Trophoblast cell (in vitro differentiated cells and primary cell): Measurements from ENCODE around the gene VCP.

Source experiments
- DNase-seq, 2 donors: peaks; one replicate each; pipeline ENCODE4 v3.0.0-alpha.2; 2016
- H2AFZ ChIP-seq: 2 replicates; pipeline ENCODE4 v1.6.1; 2013; ENCODE audit warnings: low read length, moderate library complexity, mild to moderate bottlenecking; ENCODE audit not compliant: insufficient read depth, poor library complexity
- H2AK5ac ChIP-seq: 2 replicates; pipeline ENCODE4 v1.6.1; 2013; ENCODE audit warnings: mild to moderate bottlenecking, low read length
- H2BK120ac ChIP-seq: 2 replicates; pipeline ENCODE4 v1.6.1; 2013; ENCODE audit warnings: low read length, mild to moderate bottlenecking, moderate library complexity; ENCODE audit not compliant: insufficient read depth, poor library complexity
- H2BK12ac ChIP-seq: 2 replicates; pipeline ENCODE4 v1.6.1; 2013; ENCODE audit warnings: mild to moderate bottlenecking, low read length, moderate library complexity
- H2BK5ac ChIP-seq: 2 replicates; pipeline ENCODE4 v1.6.1; 2013; ENCODE audit warnings: low read length, low read depth, moderate library complexity, mild to moderate bottlenecking; ENCODE audit not compliant: poor library complexity
- H3K14ac ChIP-seq: 2 replicates; pipeline ENCODE4 v1.6.1; 2013; ENCODE audit warnings: mild to moderate bottlenecking, low read length
- H3K18ac ChIP-seq: 2 replicates; pipeline ENCODE4 v1.6.1; 2013; ENCODE audit warnings: mild to moderate bottlenecking, low read length
- H3K23ac ChIP-seq: 2 replicates; pipeline ENCODE4 v1.6.1; 2013; ENCODE audit warnings: low read length
- H3K27ac ChIP-seq: 2 replicates; pipeline ENCODE4 v1.5.1; 2013; ENCODE audit warnings: low read depth, mild to moderate bottlenecking, inconsistent platforms, low read length, moderate library complexity
- H3K27me3 ChIP-seq: 2 replicates; pipeline ENCODE4 v1.6.1; 2013; ENCODE audit warnings: inconsistent platforms, mild to moderate bottlenecking, low read length, moderate library complexity; ENCODE audit not compliant: insufficient read depth
- H3K36me3 ChIP-seq, 2 experiments: 1 replicate in 1 of 2; 2 replicates in 1 of 2; pipeline ENCODE4 v1.6.1; 2013; ENCODE audit warnings: low read length in 2 of 2, mild to moderate bottlenecking in 2 of 2, moderate library complexity in 1 of 2; ENCODE audit not compliant: insufficient read depth in 2 of 2, control insufficient read depth in 1 of 2
- H3K4ac ChIP-seq: 2 replicates; pipeline ENCODE4 v1.6.1; 2013; ENCODE audit warnings: low read depth, mild to moderate bottlenecking, low read length, moderate library complexity
- H3K4me1 ChIP-seq, 2 experiments: 1 replicate in 1 of 2; 2 replicates in 1 of 2; pipeline ENCODE4 v1.6.1; 2013; ENCODE audit warnings: low read length in 2 of 2, mild to moderate bottlenecking in 2 of 2, moderate library complexity in 1 of 2; ENCODE audit not compliant: insufficient read depth in 2 of 2, control insufficient read depth in 1 of 2
- H3K4me2 ChIP-seq: 2 replicates; pipeline ENCODE4 v1.6.1; 2013; ENCODE audit warnings: inconsistent platforms, mild to moderate bottlenecking, low read length, moderate library complexity
- H3K4me3 ChIP-seq: 2 replicates; pipeline ENCODE4 v1.5.1; 2013; ENCODE audit warnings: mild to moderate bottlenecking, low read depth, low read length, inconsistent platforms
- H3K79me1 ChIP-seq: one replicate; pipeline ENCODE4 v1.6.1; 2013; ENCODE audit warnings: low read length
- H3K79me2 ChIP-seq: 2 replicates; pipeline ENCODE4 v1.6.1; 2013; ENCODE audit warnings: low read length, mild to moderate bottlenecking; ENCODE audit not compliant: control insufficient read depth, insufficient read depth, poor library complexity
- H3K9ac ChIP-seq: 2 replicates; pipeline ENCODE4 v1.6.1; 2013; ENCODE audit warnings: mild to moderate bottlenecking, low read length
- H3K9me3 ChIP-seq: 2 replicates; pipeline ENCODE4 v1.6.1; 2013; ENCODE audit warnings: low read depth, mild to moderate bottlenecking, control low read depth, inconsistent platforms, low read length; ENCODE audit not compliant: insufficient read depth
- H4K12ac ChIP-seq: 2 replicates; pipeline ENCODE4 v1.6.1; 2013; ENCODE audit warnings: low read depth, mild to moderate bottlenecking, low read length, moderate library complexity
- H4K8ac ChIP-seq: 2 replicates; pipeline ENCODE4 v1.6.1; 2013; ENCODE audit warnings: low read depth, mild to moderate bottlenecking, low read length, moderate library complexity
- H4K91ac ChIP-seq: one replicate; pipeline ENCODE4 v1.6.1; 2013; ENCODE audit warnings: low read depth, mild to moderate bottlenecking, low read length, moderate library complexity
- WGBS: extraction: QIAGEN DNeasy Blood & Tissue Kit; methylation state at CpG from one replicate; pipeline ENCODE4 v1.1.7; 2013; ENCODE audit warnings: missing lambda C conversion rate; ENCODE audit not compliant: insufficient read length, insufficient coverage; ENCODE audit errors: extremely low coverage; 5-methylcytosine and 5-hydroxymethylcytosine counted together

Gene VCP

GRCh38 chr9:35048511-35048910 lies 23.9 kb downstream of the VCP start:
- Histone ChIP-seq H3K4me1 (peaks cover 7% of the 10 kb centered on the region in 2 experiments), H3K18ac (no peak overlapping the region), H3K4me3 (no peak overlapping the region), H3K27me3 (no peaks in the 10 kb centered on the region), H4K8ac (no peak overlapping the region), H4K91ac (no peak overlapping the region), H2BK12ac (no peak overlapping the region), H3K9me3 (peaks cover 4% of the 10 kb centered on the region), H3K23ac (no peak overlapping the region), H3K4me2 (no peak overlapping the region), H2BK5ac (no peak overlapping the region), H3K27ac (no peak overlapping the region), H3K14ac (no peak overlapping the region), H3K36me3 (peaks cover 25 to 36% of the 10 kb centered on the region in 2 experiments), H3K79me1 (no peaks in the 10 kb centered on the region), H2AK5ac (no peak overlapping the region), H2BK120ac (no peak overlapping the region), H2AFZ (no peak overlapping the region), H3K4ac (no peak overlapping the region), H3K79me2 (no peaks in the 10 kb centered on the region), H3K9ac (no peak overlapping the region), H4K12ac (no peak overlapping the region)
- DNase-seq = peak; percentile 52 to 85
- 100% methylated on average over 2 of the region's 6 CpGs for WGBS

GRCh38 chr9:35044071-35044470 lies 28.4 kb downstream of the VCP start:
- peak in 1 of 2 donors; percentile 66 for DNase-seq
- H3K4me3 ChIP-seq = no peak overlapping the region
- H2BK120ac ChIP-seq = no peak overlapping the region
- H3K36me3 ChIP-seq = peaks cover 16 to 22% of the 10 kb centered on the region in 2 experiments
- H2BK12ac ChIP-seq = no peak overlapping the region
- no peak overlapping the region for H3K9ac ChIP-seq
- H4K91ac ChIP-seq = no peak overlapping the region
- no peak overlapping the region for H3K18ac ChIP-seq
- H2BK5ac ChIP-seq = no peak overlapping the region
- no CpG with 5 or more reads among the region's 3 CpGs for WGBS
- no peak overlapping the region for H3K14ac ChIP-seq
- H3K4ac ChIP-seq = no peak overlapping the region
- no peak overlapping the region for H3K4me2 ChIP-seq
- H3K9me3 ChIP-seq = peaks cover 4% of the 10 kb centered on the region
- H3K23ac ChIP-seq = no peak overlapping the region
- H3K79me1 ChIP-seq = no peaks in the 10 kb centered on the region
- H2AFZ ChIP-seq = no peak overlapping the region
- no peak overlapping the region for H3K27ac ChIP-seq
- H3K27me3 ChIP-seq = no peaks in the 10 kb centered on the region
- H3K4me1 ChIP-seq = peaks cover 14 to 22% of the 10 kb centered on the region in 2 experiments
- H2AK5ac ChIP-seq = no peak overlapping the region
- H3K79me2 ChIP-seq = no peaks in the 10 kb centered on the region
- no peak overlapping the region for H4K12ac ChIP-seq
- no peak overlapping the region for H4K8ac ChIP-seq

GRCh38 chr9:35042891-35043545 lies 29.4 kb downstream of the VCP start:
- no peak overlapping the region for H2BK12ac ChIP-seq
- H2AK5ac ChIP-seq = no peak overlapping the region
- no peak overlapping the region for H3K4me2 ChIP-seq
- H3K9me3 ChIP-seq = peaks cover 4% of the 10 kb centered on the region
- peaks cover 16 to 20% of the 10 kb centered on the region in 2 experiments for H3K36me3 ChIP-seq
- no peak overlapping the region for H3K18ac ChIP-seq
- H3K27me3 ChIP-seq = no peaks in the 10 kb centered on the region
- H3K79me1 ChIP-seq = no peaks in the 10 kb centered on the region
- H3K14ac ChIP-seq = no peak overlapping the region
- no peak overlapping the region for H3K4me3 ChIP-seq
- no CpG with 5 or more reads among the region's 6 CpGs for WGBS
- no peaks in the 10 kb centered on the region for H3K79me2 ChIP-seq
- no peak overlapping the region for H3K4ac ChIP-seq
- H2BK5ac ChIP-seq = peak overlapping the region; percentile 16
- H4K91ac ChIP-seq = peak overlapping the region; percentile 42
- H3K27ac ChIP-seq = peak overlapping the region; percentile 30
- H3K23ac ChIP-seq = no peak overlapping the region
- H2AFZ ChIP-seq = no peak overlapping the region
- no peak overlapping the region for H4K12ac ChIP-seq
- H2BK120ac ChIP-seq = no peak overlapping the region
- no peak overlapping the region for H3K9ac ChIP-seq
- peak; percentile 67 for DNase-seq
- H4K8ac ChIP-seq = peak overlapping the region; percentile 6
- peaks cover 14 to 22% of the 10 kb centered on the region in 2 experiments for H3K4me1 ChIP-seq

GRCh38 chr9:35042081-35042604 lies 30.3 kb downstream of the VCP start:
- Histone ChIP-seq H4K12ac (no peak overlapping the region), H2AK5ac (no peak overlapping the region), H4K8ac (no peak overlapping the region), H3K9me3 (peaks cover 4% of the 10 kb centered on the region), H3K79me1 (no peaks in the 10 kb centered on the region), H3K4me2 (no peak overlapping the region), H3K18ac (no peak overlapping the region), H3K27me3 (no peaks in the 10 kb centered on the region), H3K14ac (no peak overlapping the region), H3K4me1 (peaks cover 14 to 22% of the 10 kb centered on the region in 2 experiments), H2BK5ac (no peak overlapping the region), H3K27ac (no peak overlapping the region), H3K23ac (no peak overlapping the region), H3K9ac (no peak overlapping the region), H3K36me3 (peaks cover 12 to 18% of the 10 kb centered on the region in 2 experiments), H3K4ac (no peak overlapping the region), H2BK120ac (no peak overlapping the region), H3K4me3 (no peak overlapping the region), H3K79me2 (no peaks in the 10 kb centered on the region), H2AFZ (no peak overlapping the region), H2BK12ac (no peak overlapping the region), H4K91ac (no peak overlapping the region)
- no CpG with 5 or more reads among the region's 3 CpGs for WGBS
- DNase-seq = peak; percentile 96
